ENCODE measurements around the gene BYSL.

The BYSL gene

GRCh38 chr6:41975276-41975675, 54.0 kb downstream of the BYSL start:
- TF ChIP-seq, protein P1, sequence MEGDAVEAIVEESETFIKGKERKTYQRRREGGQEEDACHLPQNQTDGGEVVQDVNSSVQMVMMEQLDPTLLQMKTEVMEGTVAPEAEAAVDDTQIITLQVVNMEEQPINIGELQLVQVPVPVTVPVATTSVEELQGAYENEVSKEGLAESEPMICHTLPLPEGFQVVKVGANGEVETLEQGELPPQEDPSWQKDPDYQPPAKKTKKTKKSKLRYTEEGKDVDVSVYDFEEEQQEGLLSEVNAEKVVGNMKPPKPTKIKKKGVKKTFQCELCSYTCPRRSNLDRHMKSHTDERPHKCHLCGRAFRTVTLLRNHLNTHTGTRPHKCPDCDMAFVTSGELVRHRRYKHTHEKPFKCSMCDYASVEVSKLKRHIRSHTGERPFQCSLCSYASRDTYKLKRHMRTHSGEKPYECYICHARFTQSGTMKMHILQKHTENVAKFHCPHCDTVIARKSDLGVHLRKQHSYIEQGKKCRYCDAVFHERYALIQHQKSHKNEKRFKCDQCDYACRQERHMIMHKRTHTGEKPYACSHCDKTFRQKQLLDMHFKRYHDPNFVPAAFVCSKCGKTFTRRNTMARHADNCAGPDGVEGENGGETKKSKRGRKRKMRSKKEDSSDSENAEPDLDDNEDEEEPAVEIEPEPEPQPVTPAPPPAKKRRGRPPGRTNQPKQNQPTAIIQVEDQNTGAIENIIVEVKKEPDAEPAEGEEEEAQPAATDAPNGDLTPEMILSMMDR (IDR thresholded peaks at IDR 0.05; ENCODE audit: control insufficient read depth, extremely low read depth, insufficient read depth) = no peak
- DNase-seq (ENCODE audit: low read depth) = no peak
- H3K4me3 ChIP-seq (ENCODE audit: low read depth, low read length) = no peak overlapping the region

GRCh38 chr6:41976794-41977484, 55.6 kb downstream of the BYSL start:
- TF ChIP-seq, protein P1 (IDR thresholded peaks at IDR 0.05; ENCODE audit: control insufficient read depth, extremely low read depth, insufficient read depth) = no peak
- H3K4me3 ChIP-seq (ENCODE audit: low read depth, low read length) = no peak overlapping the region
- no peak for DNase-seq (ENCODE audit: low read depth)
